Fibroblast of skin of abdomen (primary cell): Measurements from ENCODE around the gene UNC13B.

Source experiments
- DNase-seq: peaks from one replicate; pipeline ENCODE4 v3.0.0-alpha.2; 2013

The UNC13B gene

DNA sequence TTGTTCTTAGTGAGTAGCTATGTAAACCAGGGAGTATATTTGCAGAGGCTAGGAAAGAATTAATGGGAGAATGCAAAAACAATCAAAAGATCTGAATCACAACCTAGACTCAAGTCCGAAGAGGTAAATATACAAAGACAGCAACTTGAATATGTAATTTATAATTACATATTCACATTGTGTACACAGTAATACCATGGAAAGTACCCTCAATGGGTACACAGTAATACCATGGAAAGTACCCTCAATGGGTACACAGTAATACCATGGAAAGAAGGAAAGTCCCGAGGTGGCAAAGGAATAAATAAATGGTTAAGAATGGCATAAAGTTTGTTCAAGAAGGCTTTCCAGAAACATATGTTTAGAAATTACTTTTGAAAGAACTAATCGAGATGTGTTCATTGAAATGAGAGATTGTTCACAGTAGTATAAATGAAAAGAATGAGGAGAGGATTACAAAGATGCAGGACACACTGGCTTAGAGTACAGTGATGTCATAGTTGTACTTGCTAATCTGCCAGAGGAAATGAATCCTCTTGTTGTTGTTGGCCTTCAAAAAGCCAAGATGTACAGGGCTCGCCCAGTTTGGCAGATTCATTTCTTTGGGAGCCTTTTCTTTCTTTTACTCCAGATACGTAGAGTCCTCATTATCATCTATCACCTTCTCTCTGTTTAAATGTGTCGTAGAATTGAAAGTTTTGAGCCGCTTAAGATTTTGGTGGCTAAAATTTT, 116.0 kb downstream of the UNC13B start:
- DNase-seq: peak; percentile 55

DNA sequence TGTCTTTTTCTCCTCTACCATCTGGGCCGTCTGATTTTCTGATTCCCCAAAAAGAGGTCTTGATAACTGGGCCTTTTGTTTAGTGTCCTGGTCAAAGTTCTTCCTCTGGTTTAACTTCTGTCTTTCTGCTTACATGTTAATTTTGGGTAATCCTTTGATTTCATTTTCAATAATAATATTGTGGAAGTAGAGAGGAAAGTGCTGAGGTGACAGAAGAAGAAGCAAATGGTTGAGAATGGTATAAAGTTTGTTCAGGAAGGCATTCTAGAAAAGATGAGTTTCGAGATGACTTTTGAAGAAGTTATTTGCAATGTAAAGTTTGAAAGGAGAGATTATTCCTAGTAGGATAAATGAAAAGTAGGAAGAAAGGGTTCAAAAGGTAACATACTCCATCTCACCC, 118.1 kb downstream of the UNC13B start:
- DNase-seq: no peak

DNA sequence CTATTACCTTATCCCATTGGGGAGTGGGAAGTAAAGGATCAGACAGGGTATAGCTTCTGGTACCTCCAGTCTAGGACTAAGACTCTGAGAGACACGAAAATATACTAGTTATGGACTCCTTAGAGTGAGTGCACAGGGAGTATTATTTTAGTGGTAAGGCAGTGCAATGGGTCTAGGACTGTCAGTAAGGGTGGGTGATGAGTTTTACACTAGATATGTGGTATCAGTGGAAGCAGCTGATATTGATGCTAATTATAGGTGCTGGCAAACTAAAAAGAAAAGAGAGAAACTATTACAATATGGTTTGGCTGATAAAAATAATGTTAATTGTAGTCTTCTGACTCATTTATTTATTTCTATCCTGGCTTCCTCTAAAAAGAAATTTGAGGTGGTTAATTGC, 118.6 kb downstream of the UNC13B start:
- DNase-seq: no peak

DNA sequence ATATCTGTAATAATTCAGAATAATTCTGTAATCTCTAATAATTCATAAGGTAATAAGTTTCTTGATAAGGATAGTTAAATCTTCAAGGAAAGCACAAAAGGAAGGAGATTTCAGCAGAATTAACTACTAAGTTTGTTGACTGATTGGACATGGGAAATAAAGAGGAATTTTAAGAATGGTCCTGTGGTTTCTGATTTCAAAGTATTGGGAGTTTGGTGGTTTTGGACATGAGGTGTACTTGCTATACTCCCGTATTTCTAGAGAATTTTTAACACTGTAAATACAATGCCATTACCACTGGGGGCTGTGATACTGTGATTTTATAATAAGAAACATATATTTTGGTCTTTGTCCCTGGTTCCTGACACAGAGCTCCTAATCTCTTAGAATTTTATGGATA, 123.9 kb downstream of the UNC13B start:
- DNase-seq: peak; percentile 40

DNA sequence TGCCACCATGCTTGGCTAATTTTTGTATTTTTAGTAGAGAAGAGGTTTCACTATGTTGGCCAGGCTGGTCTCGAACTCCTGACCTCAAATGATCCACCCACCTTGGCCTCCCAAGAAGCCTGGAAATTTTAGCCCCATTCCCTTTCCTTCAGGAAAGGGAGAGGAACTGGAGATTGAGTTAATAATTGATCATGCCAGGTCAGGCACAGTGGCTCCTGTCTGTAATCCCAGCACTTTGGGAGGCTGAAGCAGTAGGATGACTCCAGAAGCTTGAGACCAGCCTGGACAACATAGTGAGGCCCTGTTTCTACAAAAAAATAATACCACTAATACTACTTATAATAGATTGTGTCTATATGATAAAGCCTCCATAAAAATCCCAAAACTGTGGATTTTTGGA, 124.6 kb downstream of the UNC13B start:
- no peak for DNase-seq

DNA sequence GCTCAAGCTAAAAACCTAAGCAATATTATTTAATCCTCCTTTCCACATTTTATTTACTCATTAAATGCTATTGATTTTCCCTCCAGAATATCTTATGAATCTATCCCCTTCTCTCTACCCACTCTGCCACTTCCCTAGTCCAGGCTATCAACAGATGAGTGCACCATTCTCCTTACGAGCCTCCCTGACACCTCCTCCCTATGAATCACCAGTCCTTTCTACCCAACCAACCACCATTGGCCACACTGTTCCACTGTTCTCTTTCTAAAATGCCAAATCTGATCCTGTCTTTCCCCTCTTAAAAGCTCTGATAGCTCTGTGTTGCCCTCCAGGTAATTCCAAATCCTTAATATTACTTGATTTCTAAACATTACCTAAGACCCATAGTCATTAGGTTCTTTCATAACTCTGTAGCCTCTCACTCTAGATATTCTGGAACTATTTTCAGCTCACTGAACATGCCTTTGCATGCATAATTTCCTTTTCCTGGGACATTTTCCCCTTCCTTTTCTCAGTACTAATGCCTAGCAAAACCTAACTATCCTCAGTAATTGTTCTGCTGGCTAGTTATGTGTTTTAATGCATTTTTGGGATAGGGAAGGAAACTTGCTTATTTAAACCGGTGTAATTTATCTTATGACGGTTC, 126.3 kb downstream of the UNC13B start:
- DNase-seq: no peak

DNA sequence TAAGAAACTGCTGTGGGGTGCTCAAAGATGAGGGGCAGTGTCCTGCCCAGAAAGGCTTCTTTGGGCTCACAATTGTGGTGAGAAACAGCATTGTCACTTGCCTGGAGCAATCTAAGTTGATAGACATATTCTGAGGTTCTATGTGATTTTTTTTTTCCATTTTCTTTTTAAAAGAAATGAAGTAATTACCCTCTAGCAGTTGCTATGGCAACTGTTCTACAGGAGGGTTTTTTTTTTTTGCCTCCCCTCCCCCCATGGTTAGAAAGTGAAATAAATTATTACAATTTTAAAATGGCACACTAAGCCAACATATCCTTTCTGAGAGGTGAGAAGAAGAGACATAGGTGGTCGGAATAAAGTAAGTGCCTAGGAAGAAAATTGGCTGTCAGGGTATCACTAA, 127.0 kb downstream of the UNC13B start:
- no peak for DNase-seq

DNA sequence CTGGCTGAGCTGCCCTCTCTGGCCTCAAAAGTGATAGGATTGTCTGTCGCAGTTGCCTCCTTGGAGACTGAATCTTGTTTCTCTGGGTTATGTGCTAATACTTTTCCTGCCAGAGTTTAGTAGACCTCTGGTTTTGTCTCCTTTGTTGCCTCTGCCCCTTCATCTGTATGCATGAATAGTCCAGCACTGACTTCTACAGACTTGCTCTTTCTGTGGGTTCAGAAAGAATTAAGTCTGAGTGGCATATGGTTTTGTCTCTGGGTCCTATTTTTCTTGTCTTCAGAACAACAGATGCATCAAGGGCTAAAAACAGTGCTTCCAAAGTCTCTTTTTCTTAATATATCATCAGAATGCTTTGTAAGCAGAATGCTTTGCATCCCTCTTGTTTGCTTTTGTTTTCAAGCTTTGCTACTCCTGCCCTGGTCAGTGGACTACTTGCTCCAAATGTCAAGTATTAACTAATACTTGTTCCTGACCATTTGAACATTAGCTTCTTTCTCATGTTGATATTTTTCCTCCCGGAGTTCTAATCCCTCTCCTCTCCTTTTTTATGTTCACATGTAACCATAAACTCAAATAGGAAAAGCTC, 131.7 kb downstream of the UNC13B start:
- no peak for DNase-seq

DNA sequence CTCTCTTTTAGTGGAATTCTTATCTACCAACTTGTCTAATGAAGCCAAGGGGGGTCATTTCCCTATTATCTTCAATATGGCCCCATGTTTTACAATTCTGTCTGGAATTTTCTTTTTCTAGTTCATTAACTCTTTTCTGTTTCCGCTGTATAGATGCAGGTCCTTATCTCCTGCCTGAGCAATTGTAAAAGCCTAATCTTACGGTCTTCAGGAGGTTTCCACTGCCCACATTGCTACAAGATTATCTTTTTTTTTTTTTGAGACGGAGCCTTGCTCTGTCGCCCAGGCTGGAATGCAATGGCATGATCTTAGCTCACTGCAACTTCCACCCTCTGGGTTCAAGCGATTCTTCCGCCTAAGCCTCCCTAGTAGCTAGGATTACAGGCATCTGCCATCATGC, 132.3 kb downstream of the UNC13B start:
- no peak for DNase-seq

DNA sequence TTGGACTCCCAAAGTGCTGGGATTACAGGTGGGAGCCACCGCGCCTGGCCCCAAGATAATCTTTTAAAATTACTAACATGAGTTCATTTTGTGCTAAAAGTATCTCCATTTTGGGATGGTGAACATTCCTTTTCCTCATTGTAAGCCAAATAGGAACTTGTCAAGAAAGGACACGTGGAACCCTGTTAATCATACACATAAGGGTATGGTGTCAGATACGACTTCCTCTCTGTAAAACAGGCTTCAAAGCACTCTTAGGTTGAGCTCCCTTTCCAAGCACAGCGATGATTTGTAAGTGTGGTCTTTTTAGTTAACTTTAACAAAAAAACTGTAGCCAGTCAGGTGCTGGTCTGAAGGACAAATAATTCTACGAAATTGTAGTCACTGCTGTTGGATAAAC, 132.7 kb downstream of the UNC13B start:
- DNase-seq: no peak

DNA sequence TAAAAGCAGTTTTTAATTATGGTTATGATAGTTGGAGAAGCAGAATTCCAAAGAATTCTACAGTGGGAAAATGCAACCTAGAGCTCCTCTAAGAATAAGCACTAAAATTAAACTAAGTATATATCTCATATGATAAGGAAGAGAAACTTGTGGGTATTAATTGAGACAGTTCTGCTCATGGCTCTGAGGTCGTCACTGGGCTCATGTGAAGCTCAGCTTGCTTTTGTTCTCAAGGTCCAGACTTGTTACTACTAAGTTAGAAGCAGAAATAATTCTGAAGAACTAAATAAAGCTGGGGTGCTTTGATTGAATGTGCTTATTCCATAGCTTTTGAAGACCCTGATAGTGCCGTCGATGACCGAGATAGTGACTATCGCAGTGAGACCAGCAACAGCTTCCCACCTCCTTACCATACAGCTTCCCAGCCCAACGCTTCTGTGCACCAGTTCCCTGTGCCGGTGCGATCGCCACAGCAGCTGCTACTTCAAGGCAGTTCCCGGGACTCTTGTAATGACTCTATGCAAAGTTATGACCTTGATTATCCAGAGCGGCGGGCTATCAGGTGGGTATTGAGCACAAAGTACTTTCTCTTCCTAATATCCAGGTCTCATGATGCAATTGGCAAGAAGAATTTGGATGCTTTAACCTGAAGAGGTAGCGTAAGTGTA, 133.7 kb downstream of the UNC13B start:
- DNase-seq: no peak

DNA sequence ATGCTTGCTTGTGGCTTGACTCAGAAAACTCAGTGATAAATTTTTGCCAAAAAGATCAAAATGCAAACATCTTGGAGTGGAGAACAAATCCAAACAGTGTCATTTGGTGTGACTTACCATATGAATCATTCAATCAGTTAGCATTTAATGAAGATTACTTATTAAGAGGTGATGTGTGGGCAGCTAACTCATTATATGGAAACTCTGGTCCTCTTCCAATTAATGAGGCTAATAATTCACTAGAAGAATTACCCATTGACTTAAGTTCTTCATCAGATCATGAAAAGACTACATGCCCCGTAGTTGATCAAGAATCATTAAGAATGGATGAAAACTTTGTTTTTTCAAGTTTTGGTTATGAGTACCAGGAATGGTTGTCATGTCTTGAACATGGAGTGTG, 141.8 kb downstream of the UNC13B start:
- DNase-seq: no peak

DNA sequence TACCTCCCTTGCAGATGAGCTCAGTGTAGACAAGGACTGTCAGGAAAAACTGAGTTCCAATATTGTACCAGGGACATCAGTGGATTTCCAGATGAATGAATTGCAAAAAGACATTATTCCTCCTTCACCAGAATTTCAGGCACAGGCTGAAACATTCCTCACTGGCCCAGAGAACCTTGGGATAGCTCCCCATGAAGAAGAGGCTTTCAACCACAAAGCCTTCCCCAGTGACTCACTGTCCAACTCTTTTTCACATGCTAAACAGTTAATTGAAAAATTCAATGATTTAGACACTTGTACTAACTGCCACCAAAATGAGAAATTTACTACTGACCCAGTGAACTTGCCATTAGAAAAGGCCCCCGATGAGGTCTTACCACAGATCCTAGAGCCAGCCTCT, 144.5 kb downstream of the UNC13B start:
- DNase-seq: peak; percentile 53

DNA sequence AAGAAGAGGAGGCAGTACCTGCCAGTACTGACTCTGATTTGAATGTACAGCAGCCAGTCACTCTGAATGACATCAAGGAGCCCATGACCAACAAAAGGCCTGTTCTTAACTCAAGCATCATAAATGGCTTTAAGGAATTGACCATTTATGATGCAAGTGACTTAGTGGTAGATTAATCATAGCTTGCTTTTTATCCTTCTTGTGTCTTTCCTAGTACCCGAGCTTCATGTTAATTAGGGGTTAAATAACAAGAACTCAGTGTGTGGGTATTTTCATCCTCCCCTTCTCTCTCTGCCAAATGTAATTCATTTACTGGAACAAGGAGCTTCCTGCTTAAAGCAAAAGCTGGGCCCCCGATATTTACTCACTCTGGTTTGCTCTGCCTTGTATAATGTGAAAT, 146.5 kb downstream of the UNC13B start:
- no peak for DNase-seq

DNA sequence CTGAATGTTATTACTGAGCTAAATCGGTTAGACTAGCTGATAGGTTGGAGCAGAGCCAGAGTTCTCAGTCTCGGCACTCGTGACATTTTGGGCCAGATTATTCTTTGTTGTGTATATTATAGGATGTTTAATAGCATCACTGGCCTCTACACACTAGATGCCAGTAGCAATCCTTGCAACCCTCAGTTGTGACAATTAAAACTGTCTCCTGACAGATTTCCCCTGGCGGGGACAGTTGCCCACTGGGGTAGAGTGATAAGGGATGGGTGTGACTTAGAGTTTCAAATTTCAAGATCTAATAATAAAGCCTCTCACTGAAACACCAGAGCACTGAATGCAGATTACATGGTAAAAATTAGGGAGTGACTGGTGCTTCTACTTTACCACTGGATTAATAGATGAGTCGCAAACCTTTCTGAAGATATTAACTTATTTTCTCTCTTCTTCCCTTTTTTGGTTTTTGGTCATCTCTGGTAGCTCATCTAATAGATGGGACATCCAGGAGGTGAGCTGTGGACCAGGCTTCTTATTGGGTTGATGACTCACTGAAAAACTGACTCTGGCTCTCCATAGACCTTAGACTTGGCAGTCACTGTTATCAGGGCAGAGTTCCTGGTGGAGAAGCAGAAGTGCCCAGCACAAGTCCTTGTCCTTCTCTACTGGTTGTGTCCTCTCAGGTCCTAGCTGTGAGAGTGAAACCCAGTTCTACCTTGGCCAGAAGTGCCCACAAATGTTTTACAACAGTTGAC, 150.3 kb downstream of the UNC13B start:
- DNase-seq: no peak

DNA sequence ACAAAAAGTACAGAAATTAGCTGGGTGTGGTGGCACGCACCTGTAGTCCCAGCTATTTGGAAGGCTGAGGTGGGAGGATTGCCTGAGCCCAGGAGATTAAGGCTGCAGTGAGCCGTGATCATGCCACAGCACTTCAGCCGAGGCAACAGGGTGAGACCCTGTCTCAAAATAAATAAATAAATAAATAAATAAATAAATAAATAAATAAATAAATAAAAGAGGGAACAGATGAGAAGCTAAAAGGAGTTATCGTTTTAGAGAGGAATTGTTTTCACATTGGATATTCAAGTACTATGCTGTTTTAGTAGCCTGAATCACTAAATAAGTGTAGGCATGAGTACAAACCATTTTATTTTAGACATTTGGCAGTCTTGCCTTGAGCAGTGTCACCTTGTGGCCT, 151.7 kb downstream of the UNC13B start:
- no peak for DNase-seq

DNA sequence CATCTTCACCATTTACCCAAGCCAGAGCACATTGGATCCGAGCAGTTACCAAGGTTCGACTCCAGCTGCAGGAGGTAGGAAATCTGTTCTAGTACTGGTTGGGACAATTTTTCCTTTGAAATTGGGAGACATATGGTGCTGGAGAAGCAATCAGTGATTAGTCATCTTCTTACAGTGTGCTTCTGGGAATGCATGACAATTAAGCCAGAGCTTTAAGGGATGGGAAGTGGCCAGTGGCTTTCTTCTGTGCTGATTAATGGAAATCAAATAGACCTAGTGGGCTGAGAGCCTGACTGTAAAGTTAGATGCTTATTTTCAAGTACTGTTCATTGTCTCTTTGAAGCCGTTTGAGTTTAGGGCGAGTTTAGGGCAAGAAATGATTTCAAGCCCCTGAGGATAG, 152.1 kb downstream of the UNC13B start:
- DNase-seq: peak; percentile 73

DNA sequence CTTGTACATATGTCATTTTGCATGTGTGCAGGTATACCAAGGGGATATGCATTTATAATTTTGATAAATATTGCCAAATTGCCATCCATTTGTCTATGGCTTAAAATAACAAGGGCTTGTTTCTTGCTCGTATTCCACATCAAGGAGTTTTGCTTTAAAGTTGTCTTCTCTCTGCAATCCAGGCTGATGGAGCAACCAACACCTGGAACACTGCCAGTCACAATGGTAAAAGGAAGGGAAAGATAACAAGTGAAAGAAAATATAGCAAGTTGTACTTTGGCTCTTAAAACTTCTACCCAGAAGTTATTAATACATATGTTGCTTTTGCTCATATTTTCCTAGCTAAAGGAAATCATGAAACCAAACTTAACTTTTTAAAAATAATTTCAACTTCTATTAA, 156.9 kb downstream of the UNC13B start:
- no peak for DNase-seq

DNA sequence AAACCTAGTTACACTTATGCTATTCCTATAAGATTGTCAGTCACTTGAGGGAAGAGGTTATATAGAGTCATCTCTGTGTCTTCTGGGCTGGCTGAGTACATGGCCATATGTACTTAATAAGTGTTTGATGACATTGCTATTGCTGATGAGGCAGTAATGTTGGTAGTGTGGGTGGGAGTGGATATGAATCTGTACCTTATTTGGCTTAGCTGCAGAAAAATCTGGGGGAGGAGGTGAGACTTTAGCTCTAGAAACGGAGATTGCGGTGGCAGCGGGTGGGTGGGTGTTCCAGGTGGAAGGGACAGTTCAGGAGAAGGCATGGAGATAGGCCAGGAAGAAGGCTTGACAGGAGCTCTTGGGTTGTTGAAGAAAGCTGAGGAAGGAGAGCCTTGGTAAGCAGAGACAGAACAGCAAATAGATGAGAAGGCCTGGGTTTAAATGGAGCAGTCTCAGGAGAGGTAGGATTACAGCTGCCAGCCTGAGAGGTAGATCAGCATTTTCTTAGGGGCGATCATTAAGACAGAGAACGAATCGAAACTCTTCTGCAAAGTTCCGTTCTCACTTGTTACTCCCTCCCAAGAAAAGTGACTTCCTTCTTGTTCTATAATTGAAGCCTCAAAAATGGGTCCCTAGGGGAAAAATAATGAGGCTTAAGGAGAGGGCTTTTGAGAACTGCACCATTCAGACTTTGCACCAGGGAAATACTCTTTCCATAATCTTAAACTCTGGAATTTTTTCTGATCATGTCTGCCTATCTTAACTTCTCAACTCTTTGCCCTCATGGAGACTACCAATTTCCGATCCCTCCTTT, 160.5 kb downstream of the UNC13B start:
- DNase-seq: no peak

DNA sequence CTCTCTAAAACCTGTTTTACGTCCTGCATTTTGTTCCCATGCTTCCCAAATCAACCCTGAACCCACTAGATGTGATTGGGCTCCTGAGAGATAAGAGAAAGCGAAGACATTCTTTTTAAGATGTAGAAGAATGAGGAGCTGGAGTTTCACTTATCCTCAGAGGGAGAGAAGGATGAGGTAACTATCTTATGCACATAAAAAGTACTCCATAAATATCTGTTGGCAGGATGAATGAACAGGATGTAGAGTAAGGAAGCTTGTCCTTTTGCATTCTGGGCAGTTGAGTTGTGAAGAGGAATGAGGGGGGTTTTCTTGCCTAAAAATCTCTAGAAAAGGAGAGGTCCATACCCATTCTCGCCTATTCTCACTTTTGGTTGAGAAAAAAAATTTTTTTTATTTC, 163.2 kb downstream of the UNC13B start:
- DNase-seq: no peak

DNA sequence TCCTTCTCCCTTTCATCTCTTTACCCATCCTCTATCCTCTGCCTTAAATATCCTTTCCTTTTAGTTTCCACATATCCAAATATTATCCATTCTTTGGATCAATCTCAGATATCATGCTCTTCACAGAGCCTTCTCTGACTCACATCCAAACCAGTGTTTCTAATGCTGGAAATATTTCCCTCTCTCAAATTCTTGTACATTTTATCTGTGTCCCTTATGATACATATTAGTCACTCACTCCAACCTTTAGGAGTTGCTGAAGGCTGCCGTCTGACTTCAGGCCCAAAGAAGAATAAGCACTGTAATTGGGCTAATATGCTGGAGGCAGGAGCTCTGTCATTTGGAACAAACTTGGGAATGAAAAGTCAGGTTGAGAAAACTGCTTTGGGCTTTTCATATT, 171.7 kb downstream of the UNC13B start:
- DNase-seq: peak; percentile 83

DNA sequence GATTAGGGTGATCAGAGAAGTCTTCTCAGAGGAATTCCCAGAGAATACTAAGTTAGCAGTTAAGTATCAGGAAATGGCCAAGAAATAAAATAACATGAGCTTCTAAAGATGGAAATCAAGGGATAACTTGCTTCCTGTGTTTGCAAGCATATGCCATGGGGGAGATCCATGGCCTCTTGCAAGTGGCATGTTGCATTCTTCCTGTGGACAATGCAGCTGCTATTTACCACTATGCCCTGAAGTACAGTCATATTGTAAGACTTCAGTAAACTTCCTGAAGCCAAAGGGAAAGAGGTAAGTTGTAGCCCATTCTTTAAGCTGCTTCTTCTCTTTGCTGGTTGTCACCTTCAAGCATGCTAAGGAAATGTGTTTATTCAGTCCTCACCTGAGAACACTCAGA, 173.4 kb downstream of the UNC13B start:
- DNase-seq: peak; percentile 33
